HG02759 (cell line): ENCODE measurements around the gene BBS2.
A peak's percentile ranks its signal among the peaks of the same experiment; 100 is the strongest.

Experiments
- ATAC-seq: cut with Tn5 transposase; IDR thresholded peaks from one replicate; pipeline ENCODE4 v1.9.1; 2021; ENCODE audit warnings: mild to moderate bottlenecking, moderate library complexity; ENCODE audit not compliant: unreplicated experiment

Gene BBS2, protein sequence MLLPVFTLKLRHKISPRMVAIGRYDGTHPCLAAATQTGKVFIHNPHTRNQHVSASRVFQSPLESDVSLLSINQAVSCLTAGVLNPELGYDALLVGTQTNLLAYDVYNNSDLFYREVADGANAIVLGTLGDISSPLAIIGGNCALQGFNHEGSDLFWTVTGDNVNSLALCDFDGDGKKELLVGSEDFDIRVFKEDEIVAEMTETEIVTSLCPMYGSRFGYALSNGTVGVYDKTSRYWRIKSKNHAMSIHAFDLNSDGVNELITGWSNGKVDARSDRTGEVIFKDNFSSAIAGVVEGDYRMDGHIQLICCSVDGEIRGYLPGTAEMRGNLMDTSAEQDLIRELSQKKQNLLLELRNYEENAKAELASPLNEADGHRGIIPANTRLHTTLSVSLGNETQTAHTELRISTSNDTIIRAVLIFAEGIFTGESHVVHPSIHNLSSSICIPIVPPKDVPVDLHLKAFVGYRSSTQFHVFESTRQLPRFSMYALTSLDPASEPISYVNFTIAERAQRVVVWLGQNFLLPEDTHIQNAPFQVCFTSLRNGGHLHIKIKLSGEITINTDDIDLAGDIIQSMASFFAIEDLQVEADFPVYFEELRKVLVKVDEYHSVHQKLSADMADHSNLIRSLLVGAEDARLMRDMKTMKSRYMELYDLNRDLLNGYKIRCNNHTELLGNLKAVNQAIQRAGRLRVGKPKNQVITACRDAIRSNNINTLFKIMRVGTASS

DNA sequence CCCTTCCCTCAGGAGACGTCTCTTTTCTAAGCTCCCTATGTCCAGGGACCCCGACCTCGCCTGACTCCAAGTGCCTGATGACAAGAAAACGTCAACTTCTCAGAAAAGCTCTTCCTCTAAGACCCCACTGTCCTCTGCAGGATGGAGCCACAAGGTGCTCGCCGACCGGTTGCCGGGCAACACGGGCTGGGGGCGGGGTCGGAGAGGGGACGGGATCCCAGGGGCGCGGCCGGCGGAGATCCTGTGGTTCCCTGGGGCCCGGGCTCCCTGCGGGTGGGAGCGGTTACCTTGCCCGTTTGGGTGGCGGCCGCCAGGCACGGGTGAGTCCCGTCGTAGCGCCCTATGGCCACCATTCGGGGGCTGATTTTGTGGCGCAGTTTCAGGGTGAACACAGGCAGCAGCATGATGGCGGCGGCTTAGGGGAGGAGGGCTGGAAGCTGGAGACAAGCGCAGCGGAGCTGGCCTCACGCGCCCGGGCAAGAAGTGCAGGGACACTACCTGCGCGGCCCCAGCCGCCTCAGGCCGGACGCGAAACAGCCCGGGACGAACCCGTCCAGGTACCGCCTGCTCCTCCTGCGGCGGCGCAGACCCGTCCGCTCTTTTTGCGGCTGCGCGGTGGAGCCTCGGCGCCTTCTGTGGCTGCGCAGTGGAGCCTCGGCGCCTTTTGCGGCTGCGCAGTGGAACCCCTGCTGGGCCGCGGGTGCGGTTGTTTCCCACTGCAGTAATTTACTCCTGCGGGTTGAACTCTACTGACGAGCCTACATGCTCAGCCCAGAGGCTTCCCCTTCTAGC is at the start of gene BBS2:
Gene BBS2, minus strand, starts transcription at position 566 of the 792 bp plus-strand sequence. Its CDS starts 162 bp downstream, at position 404.
- ATAC-seq, result peak; percentile 93

DNA sequence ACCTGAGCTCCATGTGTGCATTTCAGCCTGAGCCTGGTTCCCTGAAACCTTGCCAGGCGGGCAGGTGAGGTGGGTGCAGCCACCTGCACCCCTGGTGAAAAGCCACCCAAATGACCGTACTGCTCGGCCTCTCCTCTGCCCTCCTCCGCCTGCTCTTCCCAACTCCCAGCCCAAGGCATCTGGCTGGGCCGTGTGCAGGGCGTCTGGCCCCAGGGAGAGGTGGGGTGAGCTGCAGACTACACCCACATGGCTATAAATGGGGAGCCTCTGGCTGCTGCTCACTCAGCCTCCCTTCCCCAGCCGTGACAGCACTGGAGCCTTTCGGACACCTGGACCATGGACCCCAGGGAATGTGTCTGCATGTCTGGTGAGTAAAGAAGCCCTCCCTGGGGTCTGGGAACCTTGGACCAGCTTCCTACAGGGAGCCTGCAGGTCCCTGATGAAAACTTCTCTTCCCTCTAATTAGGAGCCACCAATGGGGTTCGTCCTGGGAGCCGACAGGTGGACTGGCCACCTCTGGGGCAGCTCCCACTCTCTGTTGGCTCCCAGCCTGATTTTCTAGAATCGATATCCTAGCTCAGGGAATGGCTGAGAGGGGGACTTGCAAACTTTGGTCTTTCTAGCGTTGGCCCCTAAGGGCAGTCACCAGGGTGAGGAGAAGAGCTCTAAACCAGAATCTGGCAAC is 45.1 kb upstream of the BBS2 start, which contains the start of gene MT4:
Gene MT4, plus strand, starts transcription at position 281 of the 685 bp plus-strand sequence. Its CDS starts 56 bp downstream, at position 337.
- ATAC-seq, result no peak

DNA sequence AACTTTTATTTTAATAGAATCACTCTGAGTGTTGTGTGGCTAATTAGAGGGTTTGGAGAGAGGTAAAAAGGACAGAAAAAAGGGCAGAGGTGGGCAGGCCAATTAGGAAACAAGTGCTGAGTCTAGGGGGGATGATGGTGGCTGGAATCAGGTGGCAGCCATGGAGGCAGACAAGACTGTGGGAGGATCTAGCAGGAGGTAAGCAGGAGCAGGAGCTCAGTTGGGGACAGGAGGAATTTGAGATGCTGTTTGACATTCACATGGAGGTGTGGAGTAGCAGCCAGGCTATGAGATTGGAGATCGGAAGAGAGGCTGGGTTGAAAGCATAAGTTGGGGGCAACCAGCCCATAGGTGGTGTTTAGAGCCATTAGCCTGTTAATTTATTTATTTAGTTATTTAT is 41.3 kb upstream of the BBS2 start:
- no peak for ATAC-seq

DNA sequence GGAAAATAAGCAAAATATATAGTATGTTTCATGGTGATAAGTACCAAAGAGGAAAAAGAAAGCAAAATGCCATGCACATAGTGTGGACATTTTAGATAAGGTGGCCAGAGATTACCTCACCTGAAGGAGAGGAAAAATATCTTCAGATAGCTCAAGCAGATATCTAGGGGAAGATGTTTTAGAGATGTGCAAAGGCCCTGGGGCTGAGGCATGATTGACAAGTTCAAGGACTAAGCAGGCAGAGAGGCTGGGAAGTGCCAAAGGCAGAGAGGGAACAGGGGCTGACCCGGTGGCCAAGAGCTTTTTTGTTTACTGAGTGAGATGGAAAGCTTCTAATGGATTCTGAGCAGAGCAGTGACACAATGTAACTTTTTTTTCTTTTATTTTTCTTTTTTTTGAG is 40.6 kb upstream of the BBS2 start:
- ATAC-seq, result no peak

DNA sequence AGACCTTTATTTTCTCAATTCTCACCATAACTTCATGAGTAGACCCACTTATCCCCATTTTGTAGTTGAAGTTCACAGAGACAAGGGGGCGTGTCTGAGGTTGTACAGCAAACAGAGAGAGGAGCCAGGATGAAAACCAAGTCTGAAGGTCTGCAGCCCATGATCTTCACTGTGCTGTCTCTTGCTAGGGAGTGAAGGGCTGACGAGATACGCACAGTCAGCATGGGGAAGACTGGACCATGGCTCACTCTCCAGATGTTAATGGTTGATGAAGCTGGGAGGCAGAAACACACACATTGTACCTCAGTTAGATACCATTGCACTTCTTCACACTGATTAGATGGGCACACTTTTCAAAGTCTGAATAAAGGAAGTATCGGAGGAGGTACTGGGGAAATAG is 39.3 kb upstream of the BBS2 start:
- ATAC-seq, result no peak

DNA sequence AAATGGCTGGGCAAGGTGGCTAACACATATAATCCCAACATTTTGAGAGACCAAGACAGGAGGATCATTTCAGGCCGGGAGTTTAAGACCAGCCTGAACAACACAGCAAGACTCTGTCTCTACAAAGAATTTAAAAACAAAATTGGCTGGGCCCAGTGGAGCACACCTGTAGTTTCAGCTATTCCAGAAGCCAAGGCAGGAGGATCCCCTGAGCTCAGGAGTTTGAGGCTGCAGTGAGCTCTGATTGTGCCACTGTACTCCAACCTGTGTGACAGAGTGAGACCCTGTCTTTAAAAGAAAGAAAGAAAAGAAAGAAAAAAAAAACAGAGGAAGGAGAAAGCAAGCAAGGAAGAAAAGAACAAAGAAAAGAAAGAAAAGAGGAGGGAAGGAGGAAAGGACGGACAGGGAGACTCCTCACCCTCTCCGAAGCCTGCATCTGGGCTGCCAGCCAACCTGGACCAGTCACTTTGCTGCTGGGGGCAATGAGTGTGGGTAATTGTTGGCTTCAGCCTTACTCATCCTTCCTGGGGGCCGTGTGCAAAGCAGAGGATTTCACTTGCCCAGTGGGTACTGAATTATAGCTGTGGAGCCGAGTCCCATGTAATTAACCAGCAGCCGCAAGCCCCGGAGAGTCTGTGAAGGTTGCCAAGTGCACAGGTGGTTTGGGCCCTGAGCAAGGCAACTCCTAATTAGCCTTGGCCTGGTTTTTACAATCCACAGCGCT is 38.4 kb upstream of the BBS2 start:
- ATAC-seq, result no peak

DNA sequence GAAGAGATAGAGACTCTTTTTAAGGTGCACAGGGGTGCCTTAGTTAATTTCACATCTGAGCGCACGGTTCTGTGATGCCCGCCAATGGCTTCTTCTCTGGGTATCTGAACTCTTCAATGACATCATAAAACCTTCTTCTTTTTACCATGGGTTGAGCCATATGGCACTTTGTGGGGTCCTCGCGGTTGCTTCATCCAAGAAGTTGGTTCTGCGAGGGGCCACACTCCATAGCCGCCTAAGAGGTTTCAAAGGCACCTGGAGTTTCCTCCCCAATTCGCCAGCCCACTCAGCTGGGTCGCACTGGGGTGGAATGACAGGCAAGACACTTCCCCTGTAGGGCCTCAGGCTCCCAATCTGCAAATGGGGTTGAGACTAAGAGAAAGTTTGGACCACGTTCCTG is 34.6 kb upstream of the BBS2 start:
- ATAC-seq, result no peak

DNA sequence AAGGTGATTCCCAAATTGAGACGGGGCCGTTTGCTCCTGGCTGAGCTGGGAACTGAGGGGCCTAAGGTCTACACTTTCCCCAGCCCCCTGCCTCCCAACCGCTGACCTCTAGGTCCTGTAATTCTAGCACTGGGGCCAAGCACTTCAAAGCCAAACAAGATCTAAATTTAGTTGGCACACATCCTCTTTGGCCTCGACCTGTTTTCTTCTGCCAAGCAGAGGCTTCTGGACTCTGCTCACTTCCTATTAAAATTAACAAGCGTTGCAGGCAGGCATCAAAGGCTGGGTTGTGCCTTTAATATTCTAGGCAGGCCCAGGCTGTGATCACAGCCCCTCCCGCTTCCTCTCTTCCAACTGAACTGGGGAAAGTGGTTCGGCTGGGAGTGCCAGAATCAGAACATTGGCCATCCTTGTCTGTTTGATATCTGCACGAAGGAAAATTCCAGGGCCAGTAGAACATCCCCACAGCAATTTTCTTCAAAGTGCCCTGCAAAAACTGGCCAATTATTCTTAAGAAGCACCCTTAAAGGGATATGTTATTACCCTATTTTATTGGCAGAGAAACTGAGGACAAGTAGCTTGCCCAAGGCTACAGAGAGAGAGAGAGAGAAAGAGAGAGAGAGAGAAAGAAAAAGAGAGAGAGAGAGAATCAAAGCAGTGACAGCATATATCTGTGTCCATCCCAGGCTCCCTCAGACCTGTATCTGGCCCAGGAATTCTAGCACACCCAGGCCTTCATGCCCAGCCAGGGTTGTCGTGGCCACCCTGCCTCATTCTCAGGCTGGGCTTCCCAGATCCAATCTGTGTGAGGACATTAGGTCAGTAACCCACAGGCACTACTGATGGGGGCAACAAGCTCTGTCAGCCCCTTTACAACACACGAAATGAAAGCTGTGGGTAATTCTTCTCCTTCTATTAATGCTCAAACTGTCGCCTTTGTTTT is 32.2 kb upstream of the BBS2 start:
- no peak for ATAC-seq

DNA sequence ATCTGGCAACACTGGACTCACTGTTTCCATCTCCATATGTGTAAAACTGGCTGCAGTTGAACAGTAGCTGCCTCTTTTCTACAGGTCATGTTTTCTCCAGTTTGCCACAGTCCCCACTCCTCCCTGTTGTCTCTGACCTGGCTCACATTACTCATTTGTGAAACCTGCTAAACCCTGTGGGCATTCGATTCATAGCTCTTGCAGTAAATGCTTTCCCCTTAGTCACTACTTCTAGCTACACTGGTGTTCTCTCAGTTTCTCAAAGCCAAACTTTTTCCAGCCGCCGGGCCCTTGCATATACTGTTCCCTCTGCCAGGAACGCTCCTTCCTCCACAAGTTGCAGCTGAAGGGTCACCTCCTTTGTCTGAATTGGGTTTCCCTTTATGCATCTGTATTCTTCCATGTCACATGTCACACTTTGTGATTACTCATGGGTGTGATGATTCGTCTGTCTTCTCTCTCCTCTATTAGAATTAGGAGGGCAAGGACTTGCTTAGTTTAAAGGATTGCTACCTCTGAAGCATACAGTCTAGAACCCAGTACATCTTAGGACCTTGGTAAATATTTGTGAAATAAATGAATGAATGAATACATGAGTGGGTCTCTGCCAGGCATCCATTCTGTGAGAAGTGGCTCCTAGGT is 30.0 kb upstream of the BBS2 start:
- ATAC-seq, result no peak

DNA sequence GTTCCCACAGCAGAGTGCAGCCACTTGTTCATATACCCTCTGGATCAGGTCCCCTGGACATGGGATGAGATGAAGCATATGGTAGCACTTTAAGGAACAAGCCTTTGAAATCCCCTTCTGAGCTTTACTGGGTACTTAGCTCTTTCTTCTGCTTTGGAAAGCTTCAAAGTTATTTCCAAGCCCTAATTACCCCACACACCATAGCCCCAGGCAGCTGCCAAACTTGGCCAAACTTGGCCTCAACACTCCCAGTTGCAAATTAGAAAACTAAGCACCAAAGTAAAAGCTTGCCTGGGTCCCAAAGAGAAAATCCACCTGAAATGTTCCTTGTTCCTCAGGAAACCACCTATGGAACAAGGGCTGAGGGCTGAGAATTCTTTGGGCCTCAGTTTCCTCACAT is 29.3 kb upstream of the BBS2 start:
- ATAC-seq, result no peak

DNA sequence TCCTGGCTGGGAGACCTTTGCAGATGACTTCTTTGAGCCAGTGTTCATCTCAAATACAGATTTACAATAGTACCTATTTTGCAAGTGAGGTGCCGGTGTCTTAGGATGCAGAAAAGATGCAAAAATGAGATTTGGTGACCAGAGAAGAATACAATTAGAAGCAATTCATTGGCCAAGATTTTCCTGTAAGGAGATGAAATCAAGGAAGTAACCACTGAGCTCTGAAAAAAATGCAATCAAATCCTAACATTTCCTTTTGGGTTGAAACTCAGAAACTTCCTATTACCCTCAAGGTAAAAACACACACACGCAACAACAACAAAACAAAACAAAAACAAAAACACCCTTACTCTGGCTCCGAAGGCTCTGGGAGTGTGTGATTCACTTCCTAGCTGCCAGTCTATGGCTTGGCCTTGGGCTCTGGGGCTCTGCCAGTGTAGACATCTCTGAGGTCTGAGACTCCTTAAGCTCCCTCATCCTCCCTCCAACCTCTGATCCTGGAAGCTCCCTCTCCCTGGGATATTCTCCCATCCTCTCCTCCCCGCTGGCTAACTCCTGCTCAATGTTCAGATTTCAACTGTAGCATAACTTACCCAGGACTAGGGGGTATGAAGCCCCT is 28.2 kb upstream of the BBS2 start:
- no peak for ATAC-seq

DNA sequence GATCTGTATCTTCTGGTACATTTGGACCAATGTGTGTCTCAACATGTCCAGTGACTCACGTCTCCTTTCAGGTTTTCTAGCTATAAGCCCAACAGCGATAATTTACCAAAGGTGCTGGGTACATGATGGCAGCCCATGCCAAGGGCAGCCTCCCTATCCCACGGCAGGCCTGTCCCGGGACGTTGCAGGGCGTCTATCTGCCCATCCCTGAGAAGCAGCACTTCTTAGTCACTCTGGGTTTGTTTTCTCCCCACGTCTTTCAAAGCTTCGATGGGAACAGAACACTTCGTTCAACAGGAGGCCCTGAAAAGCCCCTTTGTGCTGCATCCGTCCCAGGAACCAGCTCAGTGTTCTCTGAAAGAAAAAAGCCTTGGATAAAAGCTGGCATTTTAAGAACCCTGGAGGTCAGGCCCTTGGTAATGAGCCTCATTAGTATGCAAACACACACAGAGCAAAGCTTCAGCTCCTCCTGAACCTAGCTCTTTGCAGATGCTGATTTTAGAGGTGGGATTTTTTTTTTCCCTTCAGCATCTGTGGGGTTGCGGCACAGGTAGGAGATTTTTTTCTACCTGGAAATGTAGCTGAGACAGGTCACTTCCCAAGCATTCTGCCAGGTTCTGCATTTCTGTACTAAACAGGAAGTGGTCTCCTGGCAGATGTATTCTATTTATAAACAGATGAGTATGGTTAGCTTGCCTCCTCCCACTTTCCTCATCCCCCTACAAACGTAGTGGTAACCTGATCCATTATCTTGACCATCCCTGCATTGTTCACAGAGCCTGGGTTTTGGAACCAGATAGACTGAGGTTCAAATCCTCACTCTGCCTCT is 27.5 kb upstream of the BBS2 start:
- ATAC-seq, result no peak

DNA sequence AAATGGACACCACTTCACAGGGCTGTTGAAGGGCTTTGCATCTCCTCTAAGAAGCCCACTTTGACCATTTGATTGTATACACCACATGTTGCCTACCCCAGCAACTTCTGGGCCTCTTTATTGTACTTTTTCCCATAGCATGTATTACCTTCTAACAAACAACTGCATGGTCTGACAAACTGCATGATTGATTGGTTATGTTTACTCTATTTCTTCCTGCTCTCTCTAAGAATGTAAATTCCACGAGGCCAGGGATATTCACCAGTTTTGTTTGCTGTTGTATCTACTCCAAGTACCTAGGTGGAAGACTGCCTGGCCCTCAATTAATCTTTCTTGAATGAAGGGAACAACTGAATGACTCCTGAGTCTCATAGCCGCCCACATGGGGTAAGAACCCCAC is 22.2 kb upstream of the BBS2 start:
- no peak for ATAC-seq

DNA sequence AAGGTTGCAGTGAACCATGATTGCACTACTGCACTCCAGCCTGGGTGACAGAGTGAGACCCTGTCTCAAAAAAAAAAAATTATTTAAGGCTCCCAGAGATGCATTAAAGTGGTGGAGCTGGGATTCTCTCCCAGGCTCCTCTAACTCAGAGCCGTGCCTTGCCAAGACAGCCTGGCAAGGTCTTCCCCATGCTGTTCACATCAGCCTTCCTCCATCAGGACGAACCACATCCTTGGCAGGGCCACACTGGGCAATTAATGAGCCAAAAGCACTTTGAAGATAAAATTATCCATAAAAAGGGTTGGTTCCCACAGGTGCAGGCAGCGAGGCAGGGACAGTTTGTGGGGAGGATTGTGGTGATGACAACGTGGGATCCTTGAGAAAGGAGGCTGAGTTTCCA is 19.8 kb upstream of the BBS2 start:
- ATAC-seq, result no peak

DNA sequence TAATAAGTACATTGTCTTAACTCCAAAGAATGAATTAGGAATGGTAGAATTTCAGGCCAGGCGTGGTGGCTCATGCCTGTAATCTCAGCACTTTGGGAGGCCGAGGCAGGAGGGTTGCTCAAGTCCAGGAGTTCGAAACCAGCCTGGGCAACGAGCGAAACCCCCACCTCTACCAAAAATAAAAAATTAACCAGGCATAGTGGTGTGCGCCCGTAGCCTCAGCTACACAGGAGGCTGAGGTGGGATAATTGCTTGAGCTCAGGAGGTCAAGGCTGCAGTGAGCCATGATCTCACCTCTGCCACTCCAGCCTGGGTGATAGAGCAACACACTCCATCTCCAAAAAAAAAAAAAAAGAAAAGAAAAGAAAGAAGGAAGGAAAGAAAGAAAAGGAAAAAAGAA is 18.5 kb upstream of the BBS2 start:
- no peak for ATAC-seq

DNA sequence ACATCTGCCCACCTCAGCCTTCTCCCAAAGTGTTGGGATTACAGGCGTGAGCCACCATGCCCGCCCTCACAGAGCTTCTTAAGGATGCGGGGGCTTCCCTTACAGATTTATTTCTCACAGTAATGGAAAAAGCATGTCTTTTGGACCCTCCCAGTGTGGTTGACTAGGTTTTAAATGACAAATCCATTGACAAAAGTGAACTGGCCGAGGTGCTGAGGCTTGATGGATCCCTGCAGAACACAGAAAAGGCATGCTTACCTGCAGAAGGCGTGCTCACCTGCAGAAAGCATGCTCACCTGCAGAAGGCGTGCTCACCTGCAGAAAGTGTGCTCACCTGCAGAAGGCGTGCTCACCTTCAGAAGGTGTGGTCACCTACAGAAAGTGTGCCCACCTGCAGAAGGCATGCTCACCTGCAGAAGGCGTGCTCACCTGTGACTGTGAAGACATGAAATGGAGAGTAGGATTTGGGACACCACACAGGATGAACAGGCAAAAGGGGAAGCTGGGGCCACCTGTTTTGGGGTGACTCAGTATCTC is 15.1 kb upstream of the BBS2 start:
- no peak for ATAC-seq

DNA sequence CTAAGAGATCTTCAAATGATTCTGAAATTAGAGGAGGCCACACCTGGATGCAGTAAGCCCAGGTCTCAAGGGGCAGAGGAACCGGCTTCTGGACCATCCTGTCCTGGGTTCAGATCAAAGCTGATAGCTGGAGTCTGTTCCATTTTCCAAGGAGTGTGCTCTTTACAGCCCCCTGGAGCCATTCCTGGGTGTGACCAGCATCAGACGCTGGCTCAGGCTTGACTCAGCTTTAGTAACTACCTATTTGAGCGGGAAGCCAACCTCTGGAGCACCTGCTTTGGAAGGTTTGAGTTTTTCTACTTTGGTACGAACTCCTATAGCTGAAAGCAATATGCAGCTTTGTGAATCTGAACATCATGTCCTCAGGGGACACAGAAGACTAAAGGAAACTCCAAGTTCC is 12.9 kb upstream of the BBS2 start:
- ATAC-seq, result no peak
